Common myeloid progenitor, CD34-positive (primary cell): ENCODE results near the gene ANKRD49.

ENCODE experiments used
- CTCF ChIA-PET: fragments of 350-600 bp; sonication (Branson Sonifier 250); formaldehyde crosslinking; loops from one replicate; lab custom pipeline; 2021; ENCODE audit warnings: antibody characterized with exemption; lab: Charles Lee
- POLR2A ChIA-PET: fragments of 350-600 bp; sonication (Branson Sonifier 250); formaldehyde crosslinking; loops from one replicate; lab custom pipeline; 2021; ENCODE audit warnings: antibody characterized with exemption; lab: Charles Lee
- DNase-seq, 3 donors: peaks; one replicate each; pipeline versions ENCODE4 v3.0.0 to v3.0.0-alpha.2; 2013
- H3K27ac ChIP-seq, 2 experiments: 1 replicate in 1 of 2; 2 replicates in 1 of 2; pipeline ENCODE4 v1.7.0; 2013; ENCODE audit warnings: inconsistent platforms in 2 of 2, low read length in 2 of 2, mild to moderate bottlenecking in 2 of 2, low read depth in 1 of 2, moderate library complexity in 1 of 2; ENCODE audit not compliant: severe bottlenecking in 2 of 2, insufficient read depth in 1 of 2, poor library complexity in 1 of 2
- H3K27me3 ChIP-seq, 5 experiments: replicated peaks in 2 of 5; 1 replicate in 3 of 5; 2 replicates in 2 of 5; pipeline versions ENCODE4 v1.6.1 to v1.7.0; 2013; ENCODE audit warnings: low read length in 4 of 5, mild to moderate bottlenecking in 2 of 5, moderate library complexity in 2 of 5, inconsistent platforms in 1 of 5; ENCODE audit not compliant: insufficient read depth in 5 of 5, control insufficient read depth in 4 of 5
- H3K36me3 ChIP-seq, 4 experiments: 1 replicate in 2 of 4; 2 replicates in 2 of 4; pipeline versions ENCODE4 v1.6.1 to v1.7.0; 2013; ENCODE audit warnings: low read length in 3 of 4, control low read depth in 1 of 4, mild to moderate bottlenecking in 1 of 4; ENCODE audit not compliant: control insufficient read depth in 4 of 4, insufficient read depth in 4 of 4
- H3K4me1 ChIP-seq, 4 experiments: 1 replicate in 3 of 4; 2 replicates in 1 of 4; pipeline versions ENCODE4 v1.6.1 to v1.7.1; 2013; ENCODE audit warnings: low read length in 3 of 4, mild to moderate bottlenecking in 3 of 4, control low read depth in 1 of 4, inconsistent platforms in 1 of 4, moderate library complexity in 1 of 4; ENCODE audit not compliant: control insufficient read depth in 4 of 4, insufficient read depth in 4 of 4; ENCODE audit errors: control extremely low read depth in 1 of 4
- H3K4me3 ChIP-seq, 7 experiments: 1 replicate in 4 of 7; 2 replicates in 3 of 7; pipeline versions ENCODE4 v1.5.1 to v1.7.0; 2013; ENCODE audit warnings: mild to moderate bottlenecking in 7 of 7, low read length in 6 of 7, moderate library complexity in 6 of 7, inconsistent platforms in 2 of 7, low read depth in 2 of 7, control low read depth in 1 of 7; ENCODE audit not compliant: insufficient read depth in 4 of 7, control insufficient read depth in 1 of 7; ENCODE audit errors: extremely low read depth in 1 of 7
- H3K9me3 ChIP-seq, 5 experiments: 1 replicate in 4 of 5; 2 replicates in 1 of 5; pipeline versions ENCODE4 v1.6.1 to v1.7.1; 2013; ENCODE audit warnings: low read length in 4 of 5, mild to moderate bottlenecking in 2 of 5, inconsistent platforms in 1 of 5, low read depth in 1 of 5, moderate library complexity in 1 of 5; ENCODE audit not compliant: control insufficient read depth in 4 of 5, insufficient read depth in 2 of 5; ENCODE audit errors: control extremely low read depth in 1 of 5
- WGBS: methylation state at CpG from one replicate; pipeline ENCODE4 v1.1.5; 2013; ENCODE audit not compliant: insufficient coverage; 5-methylcytosine and 5-hydroxymethylcytosine counted together

Gene ANKRD49

DNA sequence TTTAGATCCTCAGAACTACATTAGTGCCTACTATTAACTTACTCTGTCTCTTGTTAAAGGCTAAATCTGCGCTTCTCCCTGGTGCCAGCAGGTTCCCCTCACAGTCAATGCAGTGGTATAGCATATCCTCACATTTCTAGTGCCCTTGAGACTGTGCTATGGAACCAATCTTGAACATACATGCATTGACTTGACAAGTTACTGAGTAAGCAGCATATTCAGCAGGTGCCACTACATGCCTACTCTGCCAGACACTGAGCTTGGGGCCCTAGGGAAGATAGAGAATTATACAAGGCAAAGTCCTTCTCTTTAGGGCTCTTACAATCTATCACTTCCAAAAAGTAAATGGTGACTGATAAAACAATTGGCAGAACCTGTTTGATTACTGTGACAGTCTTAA is 53.1 kb downstream of the ANKRD49 start:
- POLR2A ChIA-PET: no interaction called here
- H3K27me3 ChIP-seq: no peaks in the 10 kb centered on the region
- 100% methylated on average over 1 of the region's 1 CpG for WGBS
- H3K4me3 ChIP-seq: peak overlapping the region in 3 of 7 experiments; percentile 38 to 74 (median 53)
- CTCF ChIA-PET: interaction anchor here (0.9 to 1.6 kb wide), 4 partner anchors 10 to 50 kb away, joined by 3 to 5 read pairs (median 3); no protein-coding TSS in a partner anchor
- H3K9me3 ChIP-seq: no peaks in the 10 kb centered on the region
- peaks cover 26 to 61% (median 43%) of the 10 kb centered on the region in 4 experiments for H3K4me1 ChIP-seq
- DNase-seq: peak in 1 of 3 donors; percentile 21
- peaks cover 3 to 16% (median 14%) of the 10 kb centered on the region in 4 experiments for H3K36me3 ChIP-seq
- H3K27ac ChIP-seq: no peak overlapping the region

- no peak for DNase-seq
- ChIA-PET POLR2A (no interaction called here), CTCF (interaction anchor here (0.6 kb wide), 1 partner anchor 12 kb away, joined by 4 read pairs; no protein-coding TSS in a partner anchor)
- Histone ChIP-seq H3K27me3 (no peaks in the 10 kb centered on the region), H3K36me3 (peaks cover 3 to 16% (median 14%) of the 10 kb centered on the region in 4 experiments), H3K27ac (no peak overlapping the region), H3K9me3 (no peaks in the 10 kb centered on the region), H3K4me1 (peaks cover 26 to 53% (median 35%) of the 10 kb centered on the region in 4 experiments), H3K4me3 (no peak overlapping the region)
- 61% methylated on average over 5 of the region's 5 CpGs for WGBS
Measured at GRCh38 chr11:94549146-94549545, 55.4 kb downstream of the ANKRD49 start.
